ENCODE measurements around the gene OR12D1. TPM values are rescaled to one million over a fixed set of nuclear protein-coding genes. Genes with fewer than 3 reads are reported as not detected.

OR12D1 gene
- polyA plus RNA-seq, 2 of the 4 experiments (the other 2 are of a cell fraction) = not detected

- DNase-seq (ENCODE audit: low read depth in 1 of 2, low spot score in 1 of 2) = no peak
- no peak for FAIRE-seq
- ChIA-PET POLR2A (no interaction called here), CTCF (no interaction called here)
- H3K4me3 ChIP-seq = no peak within 1 kb of the TSS
- 6% methylated on average over 2 of the region's 2 CpGs for WGBS (ENCODE audit: missing lambda C conversion rate)
- no peak within 1 kb of the TSS for H3K4me2 ChIP-seq
- no peak for ATAC-seq
- H3K9me3 ChIP-seq = no peaks in the 10 kb centered on the region
- H3K27ac ChIP-seq = no peak within 1 kb of the TSS
- no peak for TF ChIP-seq HES2 (IDR thresholded peaks at IDR 0.05)
- no peak for TF ChIP-seq RAD21 (conservative IDR thresholded peaks at IDR 0.05 in 1 of 2, IDR thresholded peaks at IDR 0.05 in 1 of 2)
- TF ChIP-seq FOSL2 (IDR thresholded peaks at IDR 0.05) = no peak
- TF ChIP-seq FOSL2 (CRISPR knock-in tag; IDR thresholded peaks at IDR 0.05) = no peak
- TF ChIP-seq FOSB (CRISPR knock-in tag; IDR thresholded peaks at IDR 0.05) = no peak
- no peak for TF ChIP-seq KDM5A (IDR thresholded peaks at IDR 0.05)
- no peak for TF ChIP-seq EHMT2 (IDR thresholded peaks at IDR 0.05; ENCODE audit: low read depth)
- no peak for TF ChIP-seq FOXS1 (CRISPR knock-in tag; IDR thresholded peaks at IDR 0.05)
- TF ChIP-seq JUN (IDR thresholded peaks at IDR 0.05) = no peak
- TF ChIP-seq MAZ (IDR thresholded peaks at IDR 0.05; ENCODE audit: borderline replicate concordance, low read depth, low read length) = no peak
- no peak for TF ChIP-seq CBX8 (IDR thresholded peaks at IDR 0.05)
- TF ChIP-seq PBX3 (IDR thresholded peaks at IDR 0.05) = no peak
- no peak for TF ChIP-seq HOXB5 (CRISPR knock-in tag; IDR thresholded peaks at IDR 0.05)
- TF ChIP-seq BCL3 (IDR thresholded peaks at IDR 0.05) = no peak
- H3K4me1 ChIP-seq = no peaks in the 10 kb centered on the region
Measured at GRCh38 chr6:29456971-29457370, 42.2 kb downstream of the OR12D1 start, which contains the start of the genes OR11A1 and OR2H1. Gene OR11A1, minus strand, starts transcription at chr6:29457071. Its CDS starts 29,430 bp downstream, at chr6:29427641. Gene OR2H1, plus strand, starts transcription at chr6:29457155. Its CDS starts 4,615 bp downstream, at chr6:29461770.

- POLR2A ChIA-PET = no interaction called here
- H3K27ac ChIP-seq = no peak overlapping the region
- DNase-seq (ENCODE audit: low read depth in 1 of 2, low spot score in 1 of 2) = no peak
- no peak overlapping the region for H3K4me2 ChIP-seq
- H3K4me3 ChIP-seq = no peak overlapping the region
- no peak for ATAC-seq
- WGBS (ENCODE audit: missing lambda C conversion rate) = 10% methylated on average over 5 of the region's 5 CpGs
- no peak for TF ChIP-seq ZC3H11A (IDR thresholded peaks at IDR 0.05)
- TF ChIP-seq ESRRA (IDR thresholded peaks at IDR 0.05; ENCODE audit: borderline replicate concordance, low read length) = no peak
- TF ChIP-seq ATOH8 (CRISPR knock-in tag; IDR thresholded peaks at IDR 0.05; ENCODE audit: low read depth) = no peak
- no peak for TF ChIP-seq ZFP36 (IDR thresholded peaks at IDR 0.05; ENCODE audit: borderline replicate concordance, partially characterized antibody)
- TF ChIP-seq FOXS1 (CRISPR knock-in tag; IDR thresholded peaks at IDR 0.05) = no peak
- TF ChIP-seq HOXA7 (CRISPR knock-in tag; IDR thresholded peaks at IDR 0.05) = no peak
- TF ChIP-seq SMC3 (IDR thresholded peaks at IDR 0.05) = no peak
- no peak for TF ChIP-seq EP300 (IDR thresholded peaks at IDR 0.05)
- no peak for TF ChIP-seq PHF8 (IDR thresholded peaks at IDR 0.05; ENCODE audit: borderline replicate concordance, low read depth)
- TF ChIP-seq BCL3 (IDR thresholded peaks at IDR 0.05) = no peak
- TF ChIP-seq MAZ (IDR thresholded peaks at IDR 0.05; ENCODE audit: borderline replicate concordance, low read depth, low read length) = no peak
- no peak for TF ChIP-seq EHMT2 (IDR thresholded peaks at IDR 0.05; ENCODE audit: low read depth)
- no peak for TF ChIP-seq REST (IDR thresholded peaks at IDR 0.05)
- TF ChIP-seq ZSCAN20 (CRISPR knock-in tag; IDR thresholded peaks at IDR 0.05) = no peak
- TF ChIP-seq TP53 (CRISPR knock-in tag; IDR thresholded peaks at IDR 0.05) = no peak
- TF ChIP-seq BHLHE40 (IDR thresholded peaks at IDR 0.05; ENCODE audit: low read depth, low read length) = no peak
- TF ChIP-seq CBX2 (IDR thresholded peaks at IDR 0.05; ENCODE audit: borderline replicate concordance, low read depth) = no peak
- no peak for TF ChIP-seq NR3C1 (IDR thresholded peaks at IDR 0.05)
- no peaks in the 10 kb centered on the region for H3K9me3 ChIP-seq
- CTCF ChIA-PET = no interaction called here
- H3K4me1 ChIP-seq = no peaks in the 10 kb centered on the region
- no peak for FAIRE-seq
Measured at GRCh38 chr6:29461021-29461814, 46.5 kb downstream of the OR12D1 start.
